Ovary (tissue), 9 donors: ENCODE measurements around the gene FBXO28. TPM values are rescaled to one million over a fixed set of nuclear protein-coding genes. Genes with fewer than 3 reads are reported as not detected.

ENCODE experiments used
- DNase-seq, 5 donors: peaks; one replicate each; pipeline ENCODE4 v3.0.0-alpha.2; 2019 to 2020
- H3K27ac ChIP-seq, 2 donors: fragments of 200-600 bp; one replicate each; pipeline versions ENCODE4 v1.5.1 to v1.8.0; 2019 to 2022
- H3K27me3 ChIP-seq: fragments of 200-600 bp; one replicate; pipeline ENCODE4 v1.8.0; 2022
- H3K36me3 ChIP-seq: fragments of 200-600 bp; sonication (generic); one replicate; pipeline ENCODE4 v1.5.1; 2019
- H3K4me1 ChIP-seq: one replicate; pipeline ENCODE4 v1.8.1; 2013; ENCODE audit warnings: mild to moderate bottlenecking, moderate library complexity; ENCODE audit not compliant: insufficient read depth
- H3K4me3 ChIP-seq: fragments of 200-600 bp; sonication (generic); one replicate; pipeline ENCODE4 v1.5.1; 2017
- H3K9me3 ChIP-seq, 2 donors: fragments of 200-600 bp in 1 of 2; sonication (generic) in 1 of 2; one replicate each; pipeline versions ENCODE4 v1.5.1 to v1.8.1; 2013 to 2019; ENCODE audit warnings: mild to moderate bottlenecking in 1 of 2, moderate library complexity in 1 of 2
- CTCF ChIP-seq, 3 donors: fragments of 450-650 bp in 2 of 3; fragments of 200-600 bp in 1 of 3; IDR thresholded peaks; one replicate each; pipeline versions ENCODE4 v1.5.1 to v1.8.0; 2016 to 2022; ENCODE audit warnings: antibody characterized with exemption in 3 of 3, mild to moderate bottlenecking in 1 of 3
- EP300 ChIP-seq: sonication (generic); formaldehyde crosslinking; IDR thresholded peaks from one replicate; pipeline ENCODE4 v1.6.1; 2017; ENCODE audit warnings: antibody characterized with exemption
- POLR2A ChIP-seq: fragments of 450-650 bp; IDR thresholded peaks from one replicate; pipeline ENCODE4 v1.6.1; 2017; ENCODE audit warnings: antibody characterized with exemption, mild to moderate bottlenecking, moderate library complexity
- WGBS, 3 donors: extraction: QIAGEN DNeasy Blood & Tissue Kit in 1 of 3; methylation state at CpG; one replicate each; pipeline versions ENCODE4 v1.1.5 to v1.1.7; 2013 to 2017; 5-methylcytosine and 5-hydroxymethylcytosine counted together
- intact Hi-C, 4 donors: fragments of 100-400 bp; cut with DNase I; formaldehyde crosslinking; loops; one replicate each; pipeline versions ENCODE4 v1.11.0 to v1.15.1; 2022 to 2023
- polyA plus RNA-seq, 2 donors: library from polyadenylated mRNA; stranded (reverse); fragments of 200-250 nt in 1 of 2; fragments of 350-450 nt in 1 of 2; fragmentation: Illumina TruSeq in 1 of 2; extraction: RNeasy Lipid Tissue Mini Kit (QIAGEN cat#74804) in 1 of 2; gene quantifications; one replicate each; pipeline ENCODE4 v1.2.3, GENCODE V29; 2013 to 2014
- total RNA-seq, 7 donors: library from RNA; depleted of rRNA in 2 of 7; stranded (reverse); fragments of >200 nt in 2 of 7; fragmentation: NEBNext Ultra II Directional in 3 of 7; extraction: Animal tissue kit (Norgen Biotek cat#: 25700) in 3 of 7; gene quantifications; one replicate each; pipeline versions ENCODE4 v1.1.0 to v1.2.4, GENCODE V29; 2016 to 2023
- donor health status: DM: no; HTN: no; CAD: no; lungs with moderate emphysema.
- donor health status: DM: no; HTN: no; CAD: no.
- donor health status: Bipolar disorder and iron deficiency.
- donor health status: DM: yes; HTN: yes; CAD: no.
- donor health status: DM: no; HTN: no; CAD: no.
- donor health status: DM: yes; HTN: yes; CAD: no.

FBXO28 gene
- total and polyA plus RNA-seq, 9 donors, result 11.2 to 31.7 (median 26.3) TPM

GRCh38 chr1:224107282-224107625, 6.7 kb upstream of the FBXO28 start:
- TF ChIP-seq CTCF (IDR thresholded peaks at IDR 0.05) (no peak), POLR2A (no peak), EP300 (no peak)
- Histone ChIP-seq H3K4me1 (no peaks in the 10 kb centered on the region), H3K36me3 (no peaks in the 10 kb centered on the region), H3K27ac (no peak overlapping the region), H3K9me3 (no peaks in the 10 kb centered on the region), H3K4me3 (no peak overlapping the region), H3K27me3 (no peaks in the 10 kb centered on the region)
- DNase-seq, result no peak
- intact Hi-C loops, result no loop called here

GRCh38 chr1:224108991-224109390, 4.9 kb upstream of the FBXO28 start:
- TF ChIP-seq POLR2A, result no peak
- no peak for TF ChIP-seq EP300
- no peak for DNase-seq

GRCh38 chr1:224109981-224110380, 3.9 kb upstream of the FBXO28 start:
- no peaks in the 10 kb centered on the region for H3K36me3 ChIP-seq
- WGBS, 3 donors, result 87 to 95% (median 95%) methylated on average over 1 of the region's 1 CpG
- H3K9me3 ChIP-seq, result no peaks in the 10 kb centered on the region
- H3K4me3 ChIP-seq, result no peak overlapping the region
- H3K27ac ChIP-seq, result no peak overlapping the region
- TF ChIP-seq POLR2A (no peak), EP300 (no peak), CTCF (IDR thresholded peaks at IDR 0.05) (no peak)
- no peak for DNase-seq
- intact Hi-C loops, result loop anchor here in 2 of 4 donors (10.0 kb wide), 2 partner anchors 225 to 345 kb away; partner anchors contain the start of gene NVL (in 1 of the 2)
- no peaks in the 10 kb centered on the region for H3K27me3 ChIP-seq
- H3K4me1 ChIP-seq, result peaks cover 1% of the 10 kb centered on the region

More at GRCh38 chr1:224108991-224109390, 4.9 kb upstream of the FBXO28 start:
- Histone ChIP-seq H3K27me3 (no peaks in the 10 kb centered on the region), H3K4me3 (no peak overlapping the region), H3K4me1 (peaks cover 1% of the 10 kb centered on the region), H3K27ac (no peak overlapping the region), H3K36me3 (no peaks in the 10 kb centered on the region), H3K9me3 (no peaks in the 10 kb centered on the region)
- intact Hi-C loops, result no loop called here

GRCh38 chr1:224113005-224113404, 906 bp upstream of the FBXO28 start:
- Histone ChIP-seq H3K4me1 (peaks cover 1% of the 10 kb centered on the region), H3K27ac (no peak overlapping the region), H3K27me3 (no peaks in the 10 kb centered on the region), H3K4me3 (no peak overlapping the region), H3K36me3 (no peaks in the 10 kb centered on the region), H3K9me3 (no peaks in the 10 kb centered on the region)
- no peak for DNase-seq
- no peak for TF ChIP-seq EP300
- TF ChIP-seq POLR2A, result no peak
- no peak for TF ChIP-seq CTCF (IDR thresholded peaks at IDR 0.05)
- intact Hi-C loops, result loop anchor here in 2 of 4 donors (10.0 kb wide), 2 partner anchors 222 to 342 kb away; partner anchors contain the start of gene NVL (in 1 of the 2)
- 74 to 75% (median 74%) methylated on average over 10 of the region's 10 CpGs for WGBS, 3 donors

- peak overlapping the region; percentile 83 to 92 for H3K27ac ChIP-seq
- 47 to 60% (median 58%) methylated on average over 2 of the region's 2 CpGs for WGBS, 3 donors
- H3K36me3 ChIP-seq, result no peaks in the 10 kb centered on the region
- peaks cover 1% of the 10 kb centered on the region for H3K4me1 ChIP-seq
- no peak for DNase-seq
- H3K27me3 ChIP-seq, result no peaks in the 10 kb centered on the region
- peak overlapping the region; percentile 98 for H3K4me3 ChIP-seq
- intact Hi-C loops, result loop anchor here in 2 of 4 donors (10.0 kb wide), 2 partner anchors 221 to 341 kb away; partner anchors contain the start of gene NVL (in 1 of the 2)
- no peak for TF ChIP-seq CTCF (IDR thresholded peaks at IDR 0.05)
- no peak for TF ChIP-seq EP300
- no peak for TF ChIP-seq POLR2A
- no peaks in the 10 kb centered on the region for H3K9me3 ChIP-seq
Observed at GRCh38 chr1:224113545-224113917, 380 bp upstream of the FBXO28 start.
